ENCODE results near the gene SPO11.

DNA sequence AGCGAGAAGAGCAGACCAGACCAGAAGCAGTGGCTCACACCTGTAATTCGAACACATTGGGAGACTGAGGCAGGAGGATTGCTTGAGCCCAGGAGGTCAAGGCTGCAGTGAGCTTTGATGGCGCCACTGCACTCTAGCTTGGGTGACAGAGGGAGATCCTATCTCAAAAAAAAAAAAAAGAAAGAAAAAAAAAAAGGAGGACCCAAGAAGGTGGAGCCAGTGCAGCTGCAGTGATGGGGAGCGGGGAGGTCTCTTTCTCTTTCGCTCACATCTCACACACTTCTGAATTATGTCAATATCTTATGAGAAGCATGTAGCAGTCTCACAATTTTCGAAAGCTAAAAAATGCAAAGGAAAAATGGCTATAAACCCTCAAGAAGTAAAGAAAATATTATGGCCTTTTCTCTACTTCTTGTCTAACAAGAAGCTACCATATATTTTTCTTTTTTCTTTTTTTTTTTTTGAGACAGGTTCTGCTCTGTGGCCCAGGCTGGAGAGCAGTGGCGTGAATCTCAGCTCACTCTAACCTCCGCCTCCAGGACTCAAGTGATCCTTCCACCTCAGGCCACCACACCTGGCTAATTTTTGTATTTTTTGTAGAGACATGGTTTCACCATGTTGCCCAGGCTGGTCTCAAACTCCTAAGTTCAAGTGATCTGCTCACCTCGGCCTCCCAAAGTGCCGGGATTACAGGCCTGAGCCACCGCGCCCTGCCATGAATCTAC is 3.8 kb upstream of the SPO11 start:
- TF ChIP-seq, protein P1, sequence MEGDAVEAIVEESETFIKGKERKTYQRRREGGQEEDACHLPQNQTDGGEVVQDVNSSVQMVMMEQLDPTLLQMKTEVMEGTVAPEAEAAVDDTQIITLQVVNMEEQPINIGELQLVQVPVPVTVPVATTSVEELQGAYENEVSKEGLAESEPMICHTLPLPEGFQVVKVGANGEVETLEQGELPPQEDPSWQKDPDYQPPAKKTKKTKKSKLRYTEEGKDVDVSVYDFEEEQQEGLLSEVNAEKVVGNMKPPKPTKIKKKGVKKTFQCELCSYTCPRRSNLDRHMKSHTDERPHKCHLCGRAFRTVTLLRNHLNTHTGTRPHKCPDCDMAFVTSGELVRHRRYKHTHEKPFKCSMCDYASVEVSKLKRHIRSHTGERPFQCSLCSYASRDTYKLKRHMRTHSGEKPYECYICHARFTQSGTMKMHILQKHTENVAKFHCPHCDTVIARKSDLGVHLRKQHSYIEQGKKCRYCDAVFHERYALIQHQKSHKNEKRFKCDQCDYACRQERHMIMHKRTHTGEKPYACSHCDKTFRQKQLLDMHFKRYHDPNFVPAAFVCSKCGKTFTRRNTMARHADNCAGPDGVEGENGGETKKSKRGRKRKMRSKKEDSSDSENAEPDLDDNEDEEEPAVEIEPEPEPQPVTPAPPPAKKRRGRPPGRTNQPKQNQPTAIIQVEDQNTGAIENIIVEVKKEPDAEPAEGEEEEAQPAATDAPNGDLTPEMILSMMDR (IDR thresholded peaks at IDR 0.05), result no peak
- TF ChIP-seq POLR2A (IDR thresholded peaks at IDR 0.05), result no peak

All from Peyer's patch (tissue), 4 donors.